HEK293T (cell line): Measurements from ENCODE around the gene LGR5.

ENCODE experiments used
- CTCF ChIA-PET: fragments of 350-600 bp; formaldehyde crosslinking; extraction: SDS; loops from one replicate; lab custom pipeline; 2021; ENCODE audit warnings: antibody characterized with exemption, inconsistent platforms; lab: Yijun Ruan, JAX
- POLR2A ChIA-PET: fragments of 350-600 bp; formaldehyde crosslinking; extraction: SDS; loops from one replicate; lab custom pipeline; 2020; ENCODE audit warnings: antibody characterized with exemption, inconsistent platforms; lab: Yijun Ruan, JAX
- DNase-seq: peaks from one replicate; pipeline ENCODE4 v3.0.0; 2012; ENCODE audit warnings: mixed read lengths; ENCODE audit errors: extremely low spot score
- ARNT ChIP-seq: fragments of 450-650 bp; IDR thresholded peaks from 2 replicates; pipeline ENCODE4 v1.6.1; 2017; ENCODE audit warnings: mild to moderate bottlenecking
- BHLHE40 ChIP-seq: fragments of 450-650 bp; IDR thresholded peaks from 2 replicates; pipeline ENCODE4 v1.6.1; 2016; ENCODE audit warnings: mild to moderate bottlenecking, moderate library complexity, borderline replicate concordance
- CTBP1 ChIP-seq: fragments of 450-650 bp; IDR thresholded peaks from 2 replicates; pipeline ENCODE4 v1.6.1; 2016; ENCODE audit warnings: borderline replicate concordance
- ELF4 ChIP-seq: fragments of 450-650 bp; IDR thresholded peaks from 2 replicates; pipeline ENCODE4 v1.6.1; 2017; ENCODE audit warnings: antibody characterized with exemption
- FOXA1 ChIP-seq: fragments of 450-650 bp; IDR thresholded peaks from 2 replicates; pipeline ENCODE4 v1.6.1; 2016; ENCODE audit warnings: mild to moderate bottlenecking
- FOXK2 ChIP-seq: fragments of 450-650 bp; IDR thresholded peaks from 2 replicates; pipeline ENCODE4 v1.6.1; 2016; ENCODE audit warnings: mild to moderate bottlenecking
- FOXM1 ChIP-seq: fragments of 450-650 bp; IDR thresholded peaks from 2 replicates; pipeline ENCODE4 v1.6.1; 2017; ENCODE audit warnings: mild to moderate bottlenecking, borderline replicate concordance
- HDGF ChIP-seq: fragments of 450-650 bp; IDR thresholded peaks from 2 replicates; pipeline ENCODE4 v1.6.1; 2017; ENCODE audit warnings: antibody characterized with exemption, borderline replicate concordance
- L3MBTL2 ChIP-seq: fragments of 450-650 bp; conservative IDR thresholded peaks from 2 replicates; pipeline ENCODE4 v1.6.1; 2016; ENCODE audit warnings: mild to moderate bottlenecking
- LEF1 ChIP-seq: fragments of 450-650 bp; IDR thresholded peaks from 2 replicates; pipeline ENCODE4 v1.6.1; 2017; ENCODE audit warnings: mild to moderate bottlenecking, borderline replicate concordance
- NFRKB ChIP-seq: fragments of 450-650 bp; IDR thresholded peaks from 2 replicates; pipeline ENCODE4 v1.6.1; 2016; ENCODE audit warnings: mild to moderate bottlenecking, moderate library complexity
- PKNOX1 ChIP-seq: fragments of 450-650 bp; IDR thresholded peaks from 2 replicates; pipeline ENCODE4 v1.6.1; 2016
- SP1 ChIP-seq: fragments of 450-650 bp; IDR thresholded peaks from 2 replicates; pipeline ENCODE4 v1.6.1; 2017
- SUZ12 ChIP-seq: fragments of 450-650 bp; IDR thresholded peaks from 2 replicates; pipeline ENCODE4 v1.6.1; 2016; ENCODE audit warnings: mild to moderate bottlenecking
- TARDBP ChIP-seq: fragments of 450-650 bp; IDR thresholded peaks from 2 replicates; pipeline ENCODE4 v1.6.1; 2016
- ZNF384 ChIP-seq: fragments of 450-650 bp; IDR thresholded peaks from 2 replicates; pipeline ENCODE4 v1.6.1; 2016

Gene LGR5

GRCh38 chr12:71503579-71504391 is 64.2 kb downstream of the LGR5 start:
- peak; percentile 61 for DNase-seq
- peak; percentile 32; the same call in 1 of the 2 replicates for TF ChIP-seq CTBP1
- TF ChIP-seq L3MBTL2: no peak
- TF ChIP-seq PKNOX1: peak; percentile 95
- TF ChIP-seq ZNF384: 0 out of 2 replicates have a peak, but pooled peaks have one; percentile 6
- TF ChIP-seq ARNT: peak; percentile 16; the same call in 1 of the 2 replicates
- POLR2A ChIA-PET: no interaction called here
- CTCF ChIA-PET: no interaction called here

DNA sequence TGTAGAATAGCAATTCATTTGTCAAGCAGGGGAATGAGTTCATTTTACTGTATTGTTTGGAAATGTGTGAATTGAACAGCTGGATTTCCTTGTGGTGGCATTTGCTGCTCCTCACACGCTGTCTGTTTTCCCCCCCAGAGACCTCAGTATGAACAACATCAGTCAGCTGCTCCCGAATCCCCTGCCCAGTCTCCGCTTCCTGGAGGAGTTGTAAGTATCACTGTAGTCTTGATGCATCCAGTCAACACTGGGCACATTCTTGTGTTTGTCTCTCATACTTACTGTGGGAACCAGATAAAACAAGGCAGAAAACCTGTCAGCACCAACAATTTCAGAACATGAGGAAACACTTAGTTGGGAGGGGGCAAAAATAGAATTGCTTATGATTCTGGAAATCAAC is 64.9 kb downstream of the LGR5 start:
- POLR2A ChIA-PET: no interaction called here
- TF ChIP-seq ARNT (no peak), ELF4 (no peak), L3MBTL2 (no peak), FOXK2 (no peak), ZNF384 (no peak), CTBP1 (no peak), NFRKB (no peak), PKNOX1 (no peak), TARDBP (no peak), FOXA1 (no peak), BHLHE40 (no peak), FOXM1 (no peak), HDGF (no peak), SP1 (no peak), SUZ12 (no peak), LEF1 (no peak)
- peak; percentile 14 for DNase-seq
- CTCF ChIA-PET: no interaction called here

DNA sequence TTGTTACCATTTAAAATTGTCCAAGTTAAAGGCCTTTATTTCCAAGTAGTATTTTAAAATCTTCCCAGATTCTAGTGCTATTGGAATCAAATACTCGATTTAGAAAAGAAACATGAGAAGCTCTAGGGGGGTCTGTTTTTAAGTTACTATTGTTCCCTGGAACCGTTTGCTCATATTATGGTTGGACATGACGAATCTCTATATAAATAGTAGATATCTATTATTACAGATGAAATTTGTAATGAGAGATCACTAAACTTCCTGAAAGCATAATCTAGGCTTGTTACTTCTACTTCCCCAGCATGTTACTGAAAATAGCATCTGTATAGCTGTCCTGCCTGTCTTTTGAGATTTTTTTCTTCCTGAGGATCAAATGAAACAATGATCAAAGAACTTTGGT is 70.1 kb downstream of the LGR5 start:
- CTCF ChIA-PET: no interaction called here
- TF ChIP-seq SUZ12: no peak
- TF ChIP-seq FOXA1: no peak
- no peak for TF ChIP-seq PKNOX1
- TF ChIP-seq CTBP1: no peak
- TF ChIP-seq TARDBP: no peak
- no peak for TF ChIP-seq LEF1
- no peak for TF ChIP-seq ELF4
- no peak for TF ChIP-seq BHLHE40
- no peak for TF ChIP-seq L3MBTL2
- no peak for TF ChIP-seq NFRKB
- TF ChIP-seq ZNF384: no peak
- no peak for TF ChIP-seq ARNT
- POLR2A ChIA-PET: no interaction called here
- DNase-seq: no peak

DNA sequence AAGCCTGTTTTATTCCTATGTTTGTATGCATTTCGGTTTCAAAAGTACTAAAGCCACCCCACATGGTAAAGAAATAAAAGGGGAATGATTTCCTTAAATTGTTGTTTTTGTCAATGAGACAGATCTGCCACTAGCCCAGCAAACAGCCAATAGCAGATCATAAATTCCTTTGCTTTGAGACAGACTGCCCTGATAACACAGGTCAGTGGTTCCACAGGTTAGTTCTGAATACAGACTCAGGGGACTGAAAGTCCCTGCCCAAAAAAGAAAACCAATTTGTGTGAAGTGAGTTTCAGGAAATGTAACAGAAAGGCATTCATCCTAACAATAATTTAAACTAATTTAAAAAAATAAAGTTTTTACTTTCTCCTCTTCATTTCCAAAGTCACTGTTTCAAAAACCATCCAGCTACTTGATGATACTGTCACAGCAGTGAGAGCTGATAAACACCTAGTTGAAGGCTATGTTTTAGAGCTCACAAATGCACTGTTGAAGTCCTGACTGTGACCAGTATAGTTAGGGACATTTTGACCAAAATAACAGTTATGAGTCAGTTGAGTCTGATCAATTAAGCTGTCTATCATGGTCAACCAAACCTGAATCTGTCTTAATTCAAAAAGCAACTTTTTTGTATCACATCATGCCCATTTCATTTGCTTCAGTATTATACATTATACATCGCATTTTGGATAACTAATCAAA is 77.7 kb downstream of the LGR5 start:
- CTCF ChIA-PET: no interaction called here
- POLR2A ChIA-PET: no interaction called here
- DNase-seq: no peak
- no peak for TF ChIP-seq ELF4
- no peak for TF ChIP-seq CTBP1
- no peak for TF ChIP-seq FOXA1
- no peak for TF ChIP-seq SP1
- TF ChIP-seq ARNT: no peak
- no peak for TF ChIP-seq TARDBP
- no peak for TF ChIP-seq HDGF
- no peak for TF ChIP-seq NFRKB
- no peak for TF ChIP-seq SUZ12
- TF ChIP-seq BHLHE40: no peak
- TF ChIP-seq ZNF384: no peak
- TF ChIP-seq FOXK2: no peak

DNA sequence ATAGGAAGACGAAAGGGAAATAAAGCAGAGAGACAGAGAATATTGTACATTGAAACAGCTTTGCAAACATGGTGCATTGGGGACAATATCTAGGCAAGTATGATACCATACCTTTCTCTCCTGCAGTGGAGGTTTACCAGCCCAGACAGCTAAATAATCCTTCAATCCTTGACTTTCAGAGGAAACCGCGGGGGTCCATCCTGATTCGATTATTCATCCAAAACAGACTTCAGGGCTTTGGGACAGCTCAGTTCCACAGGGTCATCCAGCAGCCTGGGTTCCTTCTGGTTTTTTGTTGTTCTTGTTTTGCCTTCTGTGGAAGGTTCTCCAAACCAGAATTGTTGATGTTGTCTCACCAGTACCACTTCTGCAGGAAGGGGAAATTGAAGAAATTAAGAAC is 81.5 kb downstream of the LGR5 start:
- ChIA-PET POLR2A (no interaction called here), CTCF (no interaction called here)
- DNase-seq: no peak
- no peak for TF ChIP-seq FOXA1
- TF ChIP-seq ELF4: no peak
- no peak for TF ChIP-seq ZNF384
- no peak for TF ChIP-seq BHLHE40
- TF ChIP-seq NFRKB: no peak

DNA sequence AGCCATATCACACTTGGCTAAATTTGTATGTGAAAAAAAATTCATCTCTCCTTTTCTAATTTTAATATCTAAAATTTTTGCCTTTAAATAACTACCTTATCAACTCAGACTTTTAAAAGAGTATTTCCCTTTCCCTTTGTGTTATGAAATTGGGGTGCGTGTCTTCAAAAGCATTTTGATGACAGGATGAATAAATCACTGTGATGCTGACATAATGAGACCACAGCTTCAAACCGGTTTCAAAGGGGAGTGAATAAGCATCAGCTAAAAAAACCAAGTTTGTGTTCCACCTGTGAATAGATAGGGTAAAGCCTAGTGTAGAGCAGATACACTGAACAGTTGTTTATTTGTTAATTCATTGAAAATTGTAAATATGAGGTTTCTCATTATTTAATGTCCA is 85.0 kb downstream of the LGR5 start:
- ChIA-PET POLR2A (no interaction called here), CTCF (no interaction called here)
- TF ChIP-seq PKNOX1 (peak; percentile 58), FOXA1 (no peak)
- no peak for DNase-seq
